Stimulated activated CD4-positive, alpha-beta T cell treated with anti-CD3 and anti-CD28 coated beads, TNF-alpha, amount 100 ng/mL, for 48 hours (primary cell): ENCODE measurements around the gene ARHGEF17.

Source experiments
- DNase-seq, 3 donors: peaks; one replicate each; pipeline ENCODE4 v3.0.0-alpha.2; 2020; ENCODE audit warnings: low read depth in 3 of 3

ARHGEF17 gene

DNA sequence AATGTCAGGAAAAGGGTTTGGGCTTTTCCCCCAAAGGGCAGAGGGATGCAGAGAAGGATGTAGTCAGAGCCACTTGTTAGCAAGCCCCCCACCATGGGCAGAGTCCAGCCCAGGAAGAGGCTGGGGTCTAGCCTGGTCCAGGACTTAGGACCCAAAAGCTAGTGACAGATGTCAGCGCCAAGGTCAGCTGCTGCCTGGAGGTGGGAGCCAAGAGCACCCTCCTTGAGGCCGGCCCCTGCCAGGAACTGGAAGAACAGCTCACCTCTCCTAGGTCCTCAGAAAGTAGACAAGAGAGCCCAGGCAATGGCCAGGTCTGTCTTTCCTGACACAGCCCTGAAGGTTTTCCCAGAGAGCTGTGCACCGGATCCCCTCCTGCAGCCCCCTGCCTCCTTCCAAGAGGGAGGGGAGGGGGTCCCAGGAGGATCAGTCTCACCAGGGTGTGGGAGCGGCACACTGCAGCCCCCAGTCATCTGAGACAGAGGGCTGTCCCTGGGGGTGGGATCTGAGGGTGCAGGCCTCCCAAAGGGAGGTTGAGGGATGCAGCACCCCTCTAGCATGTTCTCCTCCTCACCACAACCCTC is 14.6 kb upstream of the ARHGEF17 start:
- DNase-seq, result no peak

DNA sequence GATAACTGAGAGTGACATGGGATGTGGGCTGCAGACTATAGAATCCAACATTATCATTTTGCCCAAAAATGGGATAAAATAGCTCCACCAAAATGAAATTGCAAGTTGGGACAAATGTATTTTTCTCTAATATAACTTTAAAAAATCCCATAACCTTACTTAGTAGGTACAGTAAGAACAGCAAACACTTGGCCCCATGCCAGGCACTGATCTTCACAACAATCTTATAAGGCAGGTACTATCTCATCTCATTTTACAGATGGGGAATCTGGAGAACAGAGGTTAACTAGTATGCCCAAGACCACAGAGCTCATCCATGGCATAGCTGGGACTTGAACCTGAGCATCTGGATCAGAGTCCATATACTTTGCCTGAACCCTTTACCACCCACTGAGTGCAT is 13.5 kb upstream of the ARHGEF17 start:
- no peak for DNase-seq

DNA sequence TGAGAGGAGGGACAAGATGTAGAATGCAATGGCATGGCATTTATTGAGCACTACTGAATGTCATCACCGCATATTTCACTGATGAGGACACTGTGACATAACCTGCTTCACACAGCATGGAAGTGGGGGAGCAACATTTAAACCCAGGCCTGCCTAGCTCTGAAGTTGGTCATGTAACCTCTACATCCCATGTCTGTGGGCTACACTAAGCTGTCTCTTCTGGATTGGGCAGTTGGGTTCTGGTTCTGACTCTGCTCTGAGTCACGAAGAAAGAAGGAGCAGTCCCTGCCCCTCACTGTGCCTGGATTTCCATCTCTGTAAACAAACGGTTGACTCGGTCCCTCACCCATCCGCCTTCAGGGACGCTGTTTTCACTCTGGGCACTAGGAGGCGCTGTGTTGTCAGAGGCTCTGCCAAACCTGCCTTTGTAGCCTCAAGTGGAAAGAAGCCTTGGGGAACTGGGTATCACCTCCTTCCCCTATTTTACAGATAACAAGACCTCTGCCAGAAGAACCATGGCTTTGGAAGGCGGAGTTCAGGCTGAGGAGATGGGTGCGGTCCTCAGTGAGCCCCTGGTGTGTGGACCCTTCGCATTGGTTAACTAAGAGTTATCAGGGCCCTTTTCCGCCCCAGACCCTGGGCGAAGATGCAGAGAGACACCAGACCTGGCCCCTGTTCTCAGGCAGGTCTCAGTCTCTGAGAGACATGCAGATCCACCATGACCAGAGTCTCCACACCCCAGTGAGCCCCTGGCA is 12.7 kb upstream of the ARHGEF17 start:
- DNase-seq, result peak; percentile 62 to 74 (median 65)

- no peak for DNase-seq
These were observed 12.1 kb upstream of the ARHGEF17 start for GRCh38 chr11:73295996-73296318.

DNA sequence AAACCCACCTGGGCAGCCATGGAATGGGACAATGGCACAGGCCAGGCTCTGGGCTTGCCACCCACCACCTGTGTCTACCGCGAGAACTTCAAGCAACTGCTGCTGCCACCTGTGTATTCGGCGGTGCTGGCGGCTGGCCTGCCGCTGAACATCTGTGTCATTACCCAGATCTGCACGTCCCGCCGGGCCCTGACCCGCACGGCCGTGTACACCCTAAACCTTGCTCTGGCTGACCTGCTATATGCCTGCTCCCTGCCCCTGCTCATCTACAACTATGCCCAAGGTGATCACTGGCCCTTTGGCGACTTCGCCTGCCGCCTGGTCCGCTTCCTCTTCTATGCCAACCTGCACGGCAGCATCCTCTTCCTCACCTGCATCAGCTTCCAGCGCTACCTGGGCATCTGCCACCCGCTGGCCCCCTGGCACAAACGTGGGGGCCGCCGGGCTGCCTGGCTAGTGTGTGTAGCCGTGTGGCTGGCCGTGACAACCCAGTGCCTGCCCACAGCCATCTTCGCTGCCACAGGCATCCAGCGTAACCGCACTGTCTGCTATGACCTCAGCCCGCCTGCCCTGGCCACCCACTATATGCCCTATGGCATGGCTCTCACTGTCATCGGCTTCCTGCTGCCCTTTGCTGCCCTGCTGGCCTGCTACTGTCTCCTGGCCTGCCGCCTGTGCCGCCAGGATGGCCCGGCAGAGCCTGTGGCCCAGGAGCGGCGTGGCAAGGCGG is 11.4 kb upstream of the ARHGEF17 start:
- no peak for DNase-seq

- DNase-seq, result no peak
These were observed 10.9 kb upstream of the ARHGEF17 start for GRCh38 chr11:73297231-73297590.

GRCh38 chr11:73297702-73298101 is 10.4 kb upstream of the ARHGEF17 start:
- no peak for DNase-seq

DNA sequence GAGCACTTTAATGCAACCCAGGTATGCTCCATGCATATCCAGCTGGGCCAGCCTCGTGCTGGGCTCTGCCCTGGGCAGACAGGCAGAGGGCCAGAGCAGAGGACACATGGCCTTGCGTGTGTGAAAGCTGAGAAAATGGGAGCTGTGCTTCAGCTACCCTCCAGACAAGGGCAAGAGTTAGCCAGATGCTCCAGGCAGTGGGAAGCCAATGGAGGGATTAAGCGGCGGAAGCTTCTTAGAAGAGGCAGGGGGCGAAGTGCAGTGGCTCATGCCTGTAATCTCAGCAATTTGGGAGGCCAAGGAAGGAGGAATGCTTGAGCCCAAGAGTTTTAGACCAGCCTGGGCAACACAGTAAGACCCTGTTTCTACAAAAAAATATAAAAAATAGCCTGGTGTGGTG is 9.8 kb upstream of the ARHGEF17 start:
- DNase-seq, result no peak

DNA sequence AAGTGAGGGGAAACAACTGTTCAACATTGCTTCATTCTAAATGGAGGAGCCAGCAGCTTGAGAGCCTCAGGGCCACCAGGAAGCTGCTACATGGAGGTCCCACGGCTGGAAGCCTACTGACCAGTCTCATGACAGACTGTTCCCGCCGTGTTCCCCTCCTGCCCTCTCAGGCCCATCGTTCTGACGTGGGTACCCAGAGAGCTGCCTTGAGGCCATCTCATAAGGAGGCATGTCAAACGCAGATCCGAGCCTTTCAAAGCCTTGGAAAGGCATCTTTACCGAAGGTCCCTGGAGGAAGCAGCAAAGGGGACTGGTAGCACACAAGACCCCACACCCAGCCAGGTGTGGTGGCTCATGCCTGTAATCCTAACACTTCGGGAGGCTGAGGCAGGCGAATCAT is 8.3 kb upstream of the ARHGEF17 start:
- DNase-seq, result no peak

DNA sequence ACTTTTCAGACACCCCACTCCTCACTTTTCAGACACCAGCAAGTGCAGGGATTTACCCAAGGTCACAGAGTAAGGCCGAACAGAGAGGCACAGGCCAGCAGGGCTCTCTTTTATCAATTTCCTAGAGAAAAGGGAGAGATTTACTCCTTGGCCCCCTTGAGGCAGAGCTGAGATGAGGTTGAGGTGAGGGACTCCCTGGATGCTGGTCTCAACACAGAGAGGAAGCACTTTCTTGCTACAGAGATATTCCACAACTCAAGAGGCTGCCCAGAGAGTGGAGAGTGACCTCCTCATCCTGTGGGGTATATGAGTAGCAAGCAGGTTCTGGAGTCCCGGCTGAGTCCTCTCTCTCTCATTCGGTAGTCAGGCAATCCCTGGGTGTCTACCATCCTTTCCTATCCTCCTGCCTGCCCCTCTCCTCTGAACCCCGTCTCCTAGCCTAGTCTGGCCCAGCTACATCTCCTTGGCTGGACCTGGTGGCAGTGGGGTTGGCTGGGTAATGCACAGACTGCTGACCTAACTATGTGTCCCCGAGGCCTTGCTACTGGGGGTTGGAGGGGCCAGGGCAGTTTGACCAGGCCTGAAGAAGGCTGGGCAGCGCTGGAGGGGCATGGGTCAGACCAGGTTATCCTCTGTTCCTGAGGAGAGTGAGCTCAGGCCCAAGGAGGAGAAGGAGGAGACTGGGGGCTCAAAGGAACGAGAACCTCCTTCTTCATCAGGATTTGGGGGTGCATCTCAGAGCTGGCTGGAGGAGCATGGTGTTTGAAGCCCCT is 1.8 kb upstream of the ARHGEF17 start:
- no peak for DNase-seq

- DNase-seq, result no peak
These were observed 1.1 kb upstream of the ARHGEF17 start for GRCh38 chr11:73306977-73307322.

DNA sequence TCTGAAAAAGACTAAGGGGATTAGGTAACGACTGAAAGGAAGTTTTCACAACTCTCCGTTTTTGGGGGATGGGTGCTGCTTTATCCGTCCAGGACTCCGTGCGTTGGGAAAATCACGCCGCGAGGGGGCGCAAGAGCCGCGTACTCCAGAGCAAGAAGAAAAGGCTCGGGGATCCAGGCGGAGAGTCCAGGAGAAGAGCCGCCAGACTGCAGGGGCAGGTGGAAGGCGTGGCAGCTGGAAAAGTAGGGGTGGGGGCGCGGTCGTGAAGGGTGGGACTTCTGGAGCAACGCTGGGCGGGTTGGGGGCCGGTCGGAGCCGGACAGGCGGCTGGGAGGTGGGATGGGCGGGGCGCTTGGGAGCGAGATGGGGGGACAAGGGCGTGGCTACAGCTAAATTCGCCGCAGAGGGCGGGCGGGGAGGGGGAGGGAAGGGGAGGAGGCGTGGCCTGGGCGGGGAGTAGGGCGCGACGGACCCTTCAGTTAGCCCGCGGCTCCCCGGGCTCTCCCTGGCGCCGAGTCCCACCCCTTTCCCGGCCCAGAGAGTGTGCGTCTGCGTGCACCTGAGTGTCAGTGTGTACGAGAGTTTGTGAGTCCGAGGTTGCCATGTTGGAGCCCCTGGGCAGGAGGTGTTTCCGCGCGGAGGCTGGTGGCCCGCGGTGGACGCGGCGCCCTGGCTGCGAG is 613 bp upstream of the ARHGEF17 start:
- peak; percentile 84 to 94 (median 91) for DNase-seq

DNA sequence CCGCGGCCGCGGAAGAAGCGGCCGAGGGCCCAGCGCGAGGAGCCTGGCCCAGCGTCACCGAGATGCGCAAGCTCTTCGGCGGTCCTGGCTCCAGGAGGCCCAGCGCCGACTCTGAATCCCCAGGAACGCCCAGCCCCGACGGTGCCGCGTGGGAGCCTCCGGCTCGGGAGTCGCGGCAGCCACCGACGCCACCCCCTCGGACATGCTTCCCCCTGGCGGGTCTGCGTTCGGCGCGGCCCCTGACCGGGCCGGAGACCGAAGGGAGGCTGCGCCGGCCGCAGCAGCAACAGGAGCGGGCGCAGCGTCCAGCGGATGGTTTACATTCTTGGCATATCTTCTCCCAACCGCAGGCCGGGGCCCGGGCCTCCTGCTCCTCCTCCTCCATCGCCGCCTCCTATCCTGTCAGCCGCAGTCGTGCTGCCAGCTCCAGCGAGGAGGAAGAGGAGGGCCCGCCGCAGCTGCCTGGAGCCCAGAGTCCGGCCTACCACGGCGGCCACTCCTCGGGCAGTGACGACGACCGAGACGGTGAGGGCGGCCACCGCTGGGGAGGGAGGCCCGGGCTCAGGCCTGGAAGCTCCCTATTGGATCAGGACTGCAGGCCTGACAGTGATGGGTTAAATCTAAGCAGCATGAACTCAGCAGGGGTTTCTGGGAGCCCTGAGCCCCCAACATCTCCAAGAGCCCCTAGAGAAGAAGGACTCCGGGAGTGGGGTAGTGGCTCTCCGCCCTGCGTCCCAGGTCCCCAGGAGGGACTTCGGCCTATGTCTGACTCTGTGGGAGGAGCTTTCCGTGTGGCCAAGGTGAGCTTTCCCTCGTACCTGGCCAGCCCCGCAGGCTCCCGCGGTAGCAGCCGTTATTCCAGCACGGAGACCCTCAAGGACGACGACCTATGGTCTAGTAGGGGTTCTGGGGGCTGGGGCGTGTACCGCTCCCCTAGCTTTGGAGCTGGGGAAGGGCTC is 1.2 kb downstream of the ARHGEF17 start:
- DNase-seq, result no peak

- no peak for DNase-seq
These were observed 2.0 kb downstream of the ARHGEF17 start for GRCh38 chr11:73310076-73310475.

DNA sequence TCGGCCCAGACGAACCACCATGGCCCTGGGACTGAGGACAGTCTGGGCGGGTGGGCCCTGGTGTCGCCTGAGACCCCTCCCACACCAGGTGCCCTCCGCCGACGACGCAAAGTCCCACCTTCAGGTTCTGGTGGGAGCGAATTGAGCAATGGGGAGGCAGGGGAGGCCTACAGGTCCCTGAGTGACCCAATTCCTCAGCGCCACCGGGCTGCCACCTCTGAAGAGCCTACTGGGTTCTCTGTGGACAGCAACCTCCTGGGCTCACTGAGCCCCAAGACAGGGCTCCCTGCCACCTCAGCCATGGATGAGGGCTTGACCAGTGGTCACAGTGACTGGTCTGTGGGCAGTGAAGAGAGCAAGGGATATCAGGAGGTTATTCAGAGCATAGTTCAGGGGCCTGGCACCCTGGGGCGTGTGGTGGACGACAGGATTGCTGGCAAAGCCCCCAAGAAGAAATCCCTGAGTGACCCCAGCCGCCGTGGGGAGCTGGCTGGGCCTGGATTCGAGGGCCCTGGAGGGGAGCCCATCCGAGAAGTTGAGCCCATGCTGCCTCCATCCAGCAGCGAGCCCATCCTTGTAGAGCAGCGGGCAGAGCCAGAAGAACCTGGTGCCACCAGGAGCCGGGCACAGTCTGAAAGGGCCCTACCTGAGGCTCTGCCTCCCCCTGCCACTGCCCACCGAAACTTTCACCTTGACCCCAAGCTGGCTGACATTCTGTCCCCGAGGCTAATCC is 2.8 kb downstream of the ARHGEF17 start:
- DNase-seq, result no peak

DNA sequence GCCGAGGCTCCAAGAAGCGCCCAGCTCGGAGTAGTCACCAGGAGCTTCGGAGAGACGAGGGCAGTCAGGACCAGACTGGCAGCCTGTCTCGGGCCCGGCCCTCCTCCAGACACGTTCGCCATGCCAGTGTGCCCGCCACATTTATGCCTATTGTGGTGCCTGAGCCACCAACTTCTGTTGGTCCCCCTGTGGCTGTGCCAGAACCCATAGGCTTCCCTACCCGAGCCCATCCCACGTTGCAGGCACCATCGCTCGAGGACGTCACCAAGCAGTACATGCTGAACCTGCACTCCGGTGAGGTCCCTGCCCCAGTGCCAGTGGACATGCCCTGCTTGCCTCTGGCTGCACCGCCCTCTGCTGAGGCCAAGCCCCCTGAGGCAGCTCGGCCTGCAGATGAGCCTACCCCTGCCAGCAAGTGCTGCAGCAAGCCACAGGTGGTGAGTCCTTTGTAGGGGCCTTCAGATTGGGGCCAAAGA is 3.4 kb downstream of the ARHGEF17 start:
- no peak for DNase-seq

- DNase-seq, result no peak
These were observed 4.0 kb downstream of the ARHGEF17 start for GRCh38 chr11:73312036-73312435.

DNA sequence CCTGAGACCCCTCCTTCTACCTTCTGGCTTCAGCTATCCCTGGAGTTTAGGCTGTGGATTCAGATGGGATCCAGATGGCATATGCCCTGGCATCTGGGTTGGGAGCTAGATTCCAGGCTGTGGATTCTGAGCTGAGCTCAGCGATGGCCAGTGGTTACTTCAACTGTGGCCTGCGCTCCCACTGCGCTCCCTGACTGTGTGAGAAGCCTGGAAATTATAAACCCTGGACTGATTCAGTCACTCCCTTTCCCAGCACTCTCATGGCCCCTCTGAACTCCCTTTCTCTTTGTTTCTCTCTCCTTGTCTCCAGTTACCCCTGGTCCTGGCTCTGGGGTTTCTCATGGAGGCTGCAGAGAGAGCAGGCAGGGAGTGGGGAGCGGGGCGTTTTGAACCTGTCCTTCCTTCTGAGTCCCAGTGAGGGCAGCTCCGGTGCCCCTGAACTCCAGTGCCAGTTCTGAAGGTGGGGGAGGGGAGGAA is 4.8 kb downstream of the ARHGEF17 start:
- no peak for DNase-seq

DNA sequence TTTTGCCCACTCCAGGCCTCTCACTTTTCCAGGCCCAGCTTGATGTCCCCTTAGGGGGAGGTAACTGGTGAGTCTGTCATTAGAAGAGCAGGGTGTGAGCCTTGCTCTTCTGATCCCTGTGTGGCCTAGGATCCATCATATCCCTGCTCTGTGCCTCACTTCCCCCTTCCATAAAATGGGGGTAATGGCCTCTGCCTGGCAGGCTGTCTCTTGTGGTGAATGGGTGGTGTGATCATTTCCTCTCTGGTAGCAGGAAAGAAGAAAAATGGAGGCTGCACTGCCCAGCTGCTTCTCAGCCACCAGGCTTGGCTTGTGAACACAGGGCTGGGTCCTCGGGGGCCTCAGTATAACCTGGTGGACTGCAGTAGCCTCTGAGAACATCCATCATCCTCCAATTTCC is 5.6 kb downstream of the ARHGEF17 start:
- DNase-seq, result no peak
